ENCODE results near the gene LRRC4B. TPM values are rescaled to one million over a fixed set of nuclear protein-coding genes. Genes with fewer than 3 reads are reported as not detected.
A peak's percentile ranks its signal among the peaks of the same experiment; 100 is the strongest.
"Not testable (repeated sequence)": the region's sequence is repeated elsewhere in the genome, so short reads cannot be mapped to it uniquely, and the experiment has no call there.

LRRC4B gene
- total RNA-seq, 1 donor from 2014 or later, result not detected

- no peak for DNase-seq (ENCODE audit: extremely low read depth, low read depth, low spot score)
Observed at GRCh38 chr19:50531171-50531612, 37.0 kb downstream of the LRRC4B start.

GRCh38 chr19:50528052-50528451, 40.2 kb downstream of the LRRC4B start:
- DNase-seq (ENCODE audit: extremely low read depth, low read depth, low spot score), result not testable (repeated sequence)

GRCh38 chr19:50522881-50523280, 45.4 kb downstream of the LRRC4B start:
- no peak for DNase-seq (ENCODE audit: extremely low read depth, low read depth, low spot score)

GRCh38 chr19:50520822-50521465, 47.3 kb downstream of the LRRC4B start:
- DNase-seq (ENCODE audit: extremely low read depth, low read depth, low spot score), result no peak

- no peak for DNase-seq (ENCODE audit: extremely low read depth, low read depth, low spot score)
Observed at GRCh38 chr19:50519006-50519575, 49.1 kb downstream of the LRRC4B start.

GRCh38 chr19:50518091-50519005, 49.9 kb downstream of the LRRC4B start:
- no peak for DNase-seq (ENCODE audit: extremely low read depth, low read depth, low spot score)

DNA sequence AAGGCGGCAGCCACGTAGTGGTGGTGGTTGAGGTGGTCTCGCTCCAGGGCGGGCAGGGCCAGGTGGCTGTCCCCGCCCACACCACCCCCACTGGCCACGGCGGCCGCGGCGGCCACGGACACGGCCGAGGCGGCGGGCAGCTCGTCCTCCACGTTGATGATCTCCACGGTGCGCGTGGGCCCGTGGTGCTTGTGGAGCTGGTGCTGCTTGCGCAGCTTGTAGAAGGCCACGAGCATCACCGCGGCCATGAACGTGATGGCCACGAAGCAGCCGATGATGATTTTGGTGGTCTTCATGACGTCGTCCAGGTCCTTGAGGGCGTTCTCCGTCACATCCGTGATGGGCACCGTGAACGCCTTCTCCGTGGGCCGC, 50.5 kb downstream of the LRRC4B start:
- no peak for DNase-seq (ENCODE audit: extremely low read depth, low read depth, low spot score)

GRCh38 chr19:50516964-50517703, 51.1 kb downstream of the LRRC4B start:
- DNase-seq (ENCODE audit: extremely low read depth, low read depth, low spot score), result no peak

DNA sequence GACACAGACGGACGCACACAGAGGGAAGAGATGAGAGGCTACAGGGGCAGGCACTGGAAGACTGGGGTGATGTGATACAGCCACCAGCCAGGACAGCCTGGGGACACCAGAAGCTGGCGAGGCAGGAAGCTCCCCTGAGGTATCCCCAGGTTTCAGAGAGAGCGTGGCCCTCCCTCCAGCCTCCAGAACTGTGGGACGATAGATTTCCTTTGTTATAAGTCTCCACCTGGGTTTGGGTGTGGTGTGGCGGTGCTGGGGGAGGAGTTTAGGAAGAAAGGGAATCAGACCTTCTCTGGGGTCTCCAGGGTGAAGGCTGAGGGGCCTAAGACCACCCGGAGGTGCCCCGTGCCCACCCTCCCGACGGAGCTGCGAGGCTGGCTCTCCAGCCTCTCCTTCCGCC, 51.8 kb downstream of the LRRC4B start:
- DNase-seq (ENCODE audit: extremely low read depth, low read depth, low spot score), result no peak

DNA sequence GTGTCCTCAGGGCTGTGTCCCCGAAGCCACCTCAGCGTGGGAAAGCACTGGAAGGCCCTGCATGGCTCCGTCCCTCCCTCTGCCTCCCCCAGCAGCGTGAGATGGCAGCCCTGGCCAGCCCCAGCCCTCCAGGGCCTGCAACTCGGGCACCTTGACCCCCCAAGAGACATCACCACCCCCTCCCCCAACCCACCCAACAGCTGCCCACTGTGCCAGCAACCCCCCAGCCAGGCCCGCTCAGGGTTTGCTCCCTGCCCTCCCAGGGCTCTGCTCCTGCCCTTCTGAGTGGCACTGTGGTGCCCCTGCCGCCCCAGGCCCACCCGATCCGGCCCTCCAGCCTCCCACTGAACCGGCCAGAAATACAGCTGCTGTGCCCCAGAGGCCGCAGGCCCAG, 53.1 kb downstream of the LRRC4B start:
- DNase-seq (ENCODE audit: extremely low read depth, low read depth, low spot score), result no peak

- no peak for DNase-seq (ENCODE audit: extremely low read depth, low read depth, low spot score)
Observed at GRCh38 chr19:50514346-50515167, 53.7 kb downstream of the LRRC4B start.

DNA sequence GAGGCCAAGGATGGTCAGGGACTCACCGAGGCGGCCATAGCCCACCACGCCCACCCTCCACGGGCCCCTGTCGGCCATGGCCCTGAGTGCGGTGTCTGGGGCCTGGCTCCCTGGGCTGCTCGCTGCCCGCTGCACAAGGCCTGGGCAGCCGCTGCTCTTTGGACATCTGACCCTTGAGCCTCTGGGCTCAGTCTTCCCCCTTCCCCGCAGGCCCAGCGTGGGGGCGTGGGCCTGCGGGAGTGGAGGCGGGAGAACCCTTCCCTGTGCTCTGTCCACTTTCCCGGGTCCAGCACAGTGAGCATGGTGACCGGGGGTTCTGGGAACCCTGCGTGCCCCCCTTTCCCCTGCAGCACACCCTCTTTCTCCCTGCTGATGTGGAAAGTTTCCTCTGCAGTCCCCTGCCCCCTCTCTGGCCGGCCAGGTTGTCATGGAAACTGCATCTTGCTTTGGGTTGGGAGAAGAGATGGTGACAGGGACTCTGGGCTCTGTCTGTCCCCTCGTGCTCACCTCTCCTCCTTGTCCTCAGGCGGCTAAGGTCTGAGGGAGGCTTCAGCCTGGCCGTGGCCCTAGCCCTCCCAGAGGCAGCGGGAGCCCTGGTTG, 54.4 kb downstream of the LRRC4B start, which contains the start of gene ASPDH:
Gene ASPDH (minus strand): TSS at position 168 of the 600 bp plus-strand sequence. CDS start 90 bp downstream, at position 78.
- no peak for DNase-seq (ENCODE audit: extremely low read depth, low read depth, low spot score)

- DNase-seq (ENCODE audit: extremely low read depth, low read depth, low spot score), result no peak
Observed at GRCh38 chr19:50512999-50513745, 55.1 kb downstream of the LRRC4B start.

- no peak for DNase-seq (ENCODE audit: extremely low read depth, low read depth, low spot score)
Observed at GRCh38 chr19:50512112-50512998, 55.9 kb downstream of the LRRC4B start.

DNA sequence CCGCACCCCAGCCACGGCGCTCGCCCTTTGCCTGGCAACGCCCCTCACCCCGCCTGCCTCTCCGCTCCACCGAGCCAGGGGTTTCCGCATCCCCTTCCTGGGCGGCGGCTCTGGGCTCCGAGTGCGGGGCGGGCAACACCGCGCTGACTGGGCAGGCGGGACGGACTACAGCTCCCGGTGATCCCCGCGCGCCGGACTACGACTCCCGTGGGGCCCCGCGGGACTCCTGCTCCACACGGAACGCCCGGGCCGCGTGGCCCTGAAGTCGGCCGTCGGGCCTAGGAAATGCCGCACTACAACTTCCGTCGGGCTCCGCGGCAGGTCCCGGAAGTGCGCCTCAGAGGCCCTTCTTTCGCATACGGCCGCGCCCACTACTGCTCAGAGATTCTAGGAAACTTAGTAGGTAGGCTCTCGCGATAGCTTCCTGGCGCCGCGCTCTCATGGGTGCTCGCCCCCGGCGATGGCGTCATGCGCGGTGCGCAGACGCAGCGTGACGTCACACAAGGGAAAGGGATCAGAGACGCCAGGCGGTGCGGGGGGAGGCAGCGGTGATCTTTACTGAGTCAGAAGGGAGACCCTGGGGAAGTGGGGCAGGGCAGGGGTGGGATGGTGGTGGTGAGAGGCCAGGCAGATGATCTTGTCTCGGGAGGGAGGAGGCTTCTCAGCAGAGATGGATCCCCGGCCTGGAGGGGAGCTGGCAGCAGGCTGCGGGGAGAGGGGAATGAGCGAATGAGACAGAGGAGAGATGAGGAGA, 57.0 kb downstream of the LRRC4B start, which contains the start of gene JOSD2:
Gene JOSD2 (minus strand): TSS at position 123 of the 754 bp plus-strand sequence. CDS start 760 bp downstream, outside the sequence.
- peak; percentile 87 for DNase-seq (ENCODE audit: extremely low read depth, low read depth, low spot score)

- no peak for DNase-seq (ENCODE audit: extremely low read depth, low read depth, low spot score)
Observed at GRCh38 chr19:50510700-50511068, 57.6 kb downstream of the LRRC4B start.

- no peak for DNase-seq (ENCODE audit: extremely low read depth, low read depth, low spot score)
Observed at GRCh38 chr19:50510121-50510670, 58.0 kb downstream of the LRRC4B start.

Measured in glomerular endothelial cell (primary cell).